ENCODE measurements around the gene DHRSX. TPM values are rescaled to one million over a fixed set of nuclear protein-coding genes. Genes with fewer than 3 reads are reported as not detected.
A peak's percentile ranks its signal among the peaks of the same experiment; 100 is the strongest.
"Not testable (repeated sequence)": the region's sequence is repeated elsewhere in the genome, so short reads cannot be mapped to it uniquely, and the experiment has no call there.

Gene DHRSX
- polyA plus RNA-seq, 3 donors from 2014 or later = 20.0 to 36.4 (median 23.2) TPM

DNA sequence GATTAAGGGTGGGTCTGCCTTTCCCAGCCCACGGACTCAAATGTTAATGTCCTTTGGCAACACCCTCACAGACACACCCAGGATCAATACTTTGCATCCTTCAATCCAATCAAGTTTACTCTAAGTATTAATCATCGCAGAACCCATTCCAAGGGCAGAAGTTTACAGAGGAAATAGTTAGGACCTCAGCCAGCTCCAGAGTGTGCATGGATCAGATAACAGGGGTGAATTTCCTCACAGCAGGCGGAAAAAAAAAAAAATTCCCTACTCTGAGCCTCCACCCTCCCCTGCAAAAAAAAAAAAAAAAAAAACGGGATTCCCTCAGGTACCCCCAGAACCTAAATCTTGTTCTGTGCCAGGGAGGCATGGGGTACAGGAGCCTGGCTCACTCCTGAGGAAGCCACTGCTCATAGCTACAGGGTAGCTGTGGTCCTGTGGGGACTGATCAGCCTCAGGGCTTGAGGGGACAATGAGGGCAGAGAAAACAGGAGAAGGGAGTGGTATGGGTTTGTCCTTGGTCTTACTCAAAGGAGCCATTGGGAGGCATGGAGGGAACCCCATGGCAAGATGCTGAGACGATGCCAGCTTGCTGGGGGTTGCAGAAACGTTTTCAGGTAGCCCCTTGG, 113.0 kb downstream of the DHRSX start:
- Mint-ChIP-seq H3K9me3 (peaks cover 0 to 8% (median 0%) of the 10 kb centered on the region in 6 donors), H3K36me3 (peaks cover 17 to 33% (median 23%) of the 10 kb centered on the region in 3 donors), H3K27ac (peak overlapping the region in 1 of 6 donors; percentile 21), H3K27me3 (ENCODE audit: low read depth in 3 of 3) (peaks cover 0 to 3% (median 3%) of the 10 kb centered on the region in 3 donors), H3K4me3 (no peak overlapping the region), H3K4me1 (no peaks in the 10 kb centered on the region)
- no peak for DNase-seq

- DNase-seq = no peak
- Mint-ChIP-seq H3K4me3 (no peak overlapping the region), H3K27me3 (ENCODE audit: low read depth in 3 of 3) (no peaks in the 10 kb centered on the region), H3K9me3 (no peaks in the 10 kb centered on the region), H3K36me3 (peaks cover under 1 to 14% (median 7%) of the 10 kb centered on the region in 3 donors), H3K27ac (no peak overlapping the region), H3K4me1 (no peaks in the 10 kb centered on the region)
These were observed 115.6 kb downstream of the DHRSX start for GRCh38 chrX:2385224-2385623.

DNA sequence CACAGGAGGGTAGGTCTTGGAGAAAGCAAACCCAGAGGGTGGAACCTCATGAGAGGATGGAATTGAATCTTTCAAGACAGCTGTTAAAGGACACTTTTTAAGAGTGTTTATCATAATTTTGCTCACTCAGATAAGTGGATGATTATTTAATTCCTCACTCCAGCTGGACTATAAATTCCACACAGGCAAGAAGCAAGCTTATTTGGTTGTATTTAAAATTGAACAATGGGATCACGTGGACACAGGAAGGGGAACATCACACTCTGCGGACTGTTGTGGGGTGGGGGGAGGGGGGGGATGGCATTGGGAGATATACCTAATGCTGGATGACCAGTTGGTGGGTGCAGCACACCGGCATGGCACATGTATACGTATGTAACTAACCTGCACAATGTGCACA, 116.3 kb downstream of the DHRSX start:
- Mint-ChIP-seq H3K27me3 (ENCODE audit: low read depth in 3 of 3) (no peaks in the 10 kb centered on the region), H3K4me3 (no peak overlapping the region), H3K4me1 (no peaks in the 10 kb centered on the region), H3K36me3 (peaks cover under 1 to 12% (median 7%) of the 10 kb centered on the region in 3 donors), H3K9me3 (no peaks in the 10 kb centered on the region), H3K27ac (no peak overlapping the region)
- no peak for DNase-seq

- Mint-ChIP-seq H3K9me3 (no peaks in the 10 kb centered on the region), H3K27ac (no peak overlapping the region), H3K27me3 (ENCODE audit: low read depth in 3 of 3) (no peaks in the 10 kb centered on the region), H3K4me3 (no peak overlapping the region), H3K36me3 (peaks cover 5 to 10% (median 7%) of the 10 kb centered on the region in 3 donors), H3K4me1 (no peaks in the 10 kb centered on the region)
- no peak for DNase-seq
These were observed 117.0 kb downstream of the DHRSX start for GRCh38 chrX:2383735-2384134.

GRCh38 chrX:2383144-2383543, 117.6 kb downstream of the DHRSX start:
- no peak overlapping the region for H3K4me3 Mint-ChIP-seq
- no peak for DNase-seq
- H3K27ac Mint-ChIP-seq = no peak overlapping the region
- H3K36me3 Mint-ChIP-seq = peaks cover 0 to 7% (median 5%) of the 10 kb centered on the region in 3 donors
- no peaks in the 10 kb centered on the region for H3K4me1 Mint-ChIP-seq
- no peaks in the 10 kb centered on the region for H3K27me3 Mint-ChIP-seq (ENCODE audit: low read depth in 3 of 3)
- no peaks in the 10 kb centered on the region for H3K9me3 Mint-ChIP-seq

- not testable (repeated sequence) for H3K27me3 Mint-ChIP-seq (ENCODE audit: low read depth in 3 of 3); H3K9me3 Mint-ChIP-seq; DNase-seq; H3K36me3 Mint-ChIP-seq; H3K4me1 Mint-ChIP-seq; H3K4me3 Mint-ChIP-seq; H3K27ac Mint-ChIP-seq
These were observed 118.2 kb downstream of the DHRSX start for GRCh38 chrX:2382433-2383048.

- Mint-ChIP-seq H3K36me3 (peaks cover 5 to 13% (median 9%) of the 10 kb centered on the region in 3 donors), H3K27ac (peak overlapping the region in 2 of 6 donors; percentile 49 to 50), H3K4me1 (peaks cover 30 to 37% of the 10 kb centered on the region in 2 donors), H3K4me3 (peak overlapping the region in 1 of 5 donors; percentile 1), H3K9me3 (no peaks in the 10 kb centered on the region), H3K27me3 (ENCODE audit: low read depth in 3 of 3) (no peaks in the 10 kb centered on the region)
- no peak for DNase-seq
These were observed 124.6 kb downstream of the DHRSX start for GRCh38 chrX:2376166-2376565.

DNA sequence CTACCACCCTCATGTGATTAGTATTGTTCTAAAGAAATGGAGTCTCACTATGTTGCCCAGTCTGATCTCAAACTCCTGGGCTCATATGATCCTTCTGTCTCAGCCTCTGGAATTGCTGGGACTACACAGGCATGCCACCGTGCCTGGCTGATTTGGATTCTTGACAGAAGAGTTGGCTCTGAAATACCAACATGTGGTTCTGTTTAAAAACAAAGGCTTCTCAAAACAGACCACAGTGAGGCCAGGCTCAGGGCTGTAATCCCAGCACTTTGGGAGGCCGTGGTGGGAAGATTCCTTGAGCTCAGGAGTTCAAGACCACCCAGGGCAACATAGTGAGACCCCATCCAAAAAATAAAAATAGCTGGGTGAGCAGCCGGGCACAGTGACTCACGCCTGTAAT, 126.7 kb downstream of the DHRSX start:
- Mint-ChIP-seq H3K4me3 (no peak overlapping the region), H3K9me3 (no peaks in the 10 kb centered on the region), H3K36me3 (peaks cover 12 to 13% (median 13%) of the 10 kb centered on the region in 3 donors), H3K27me3 (ENCODE audit: low read depth in 3 of 3) (no peaks in the 10 kb centered on the region), H3K4me1 (peaks cover 30 to 37% of the 10 kb centered on the region in 2 donors), H3K27ac (peak overlapping the region in 3 of 6 donors; percentile 14 to 68 (median 20))
- DNase-seq = no peak

GRCh38 chrX:2373615-2374014, 127.2 kb downstream of the DHRSX start:
- H3K27me3 Mint-ChIP-seq (ENCODE audit: low read depth in 3 of 3) = no peaks in the 10 kb centered on the region
- peaks cover 11 to 13% (median 13%) of the 10 kb centered on the region in 3 donors for H3K36me3 Mint-ChIP-seq
- H3K4me3 Mint-ChIP-seq = peak overlapping the region in 3 of 5 donors; percentile 14 to 33 (median 32)
- no peak for DNase-seq
- H3K9me3 Mint-ChIP-seq = no peaks in the 10 kb centered on the region
- H3K4me1 Mint-ChIP-seq = peaks cover 30 to 37% of the 10 kb centered on the region in 2 donors
- peak overlapping the region in 3 of 6 donors; percentile 14 to 68 (median 20) for H3K27ac Mint-ChIP-seq

GRCh38 chrX:2371026-2371711, 129.6 kb downstream of the DHRSX start:
- Mint-ChIP-seq H3K27me3 (ENCODE audit: low read depth in 3 of 3) (no peaks in the 10 kb centered on the region), H3K27ac (peak overlapping the region in 1 of 6 donors; percentile 35), H3K4me3 (no peak overlapping the region), H3K9me3 (no peaks in the 10 kb centered on the region), H3K36me3 (peaks cover 11 to 13% (median 13%) of the 10 kb centered on the region in 3 donors), H3K4me1 (peaks cover 25 to 34% of the 10 kb centered on the region in 2 donors)
- no peak for DNase-seq

- Mint-ChIP-seq H3K9me3 (no peaks in the 10 kb centered on the region), H3K4me3 (no peak overlapping the region), H3K27me3 (ENCODE audit: low read depth in 3 of 3) (peaks cover 0 to 1% (median 0%) of the 10 kb centered on the region in 3 donors), H3K4me1 (peaks cover 21 to 28% of the 10 kb centered on the region in 2 donors), H3K27ac (no peak overlapping the region), H3K36me3 (peaks cover 11 to 13% (median 13%) of the 10 kb centered on the region in 3 donors)
- DNase-seq = no peak
These were observed 130.3 kb downstream of the DHRSX start for GRCh38 chrX:2370456-2370855.

DNA sequence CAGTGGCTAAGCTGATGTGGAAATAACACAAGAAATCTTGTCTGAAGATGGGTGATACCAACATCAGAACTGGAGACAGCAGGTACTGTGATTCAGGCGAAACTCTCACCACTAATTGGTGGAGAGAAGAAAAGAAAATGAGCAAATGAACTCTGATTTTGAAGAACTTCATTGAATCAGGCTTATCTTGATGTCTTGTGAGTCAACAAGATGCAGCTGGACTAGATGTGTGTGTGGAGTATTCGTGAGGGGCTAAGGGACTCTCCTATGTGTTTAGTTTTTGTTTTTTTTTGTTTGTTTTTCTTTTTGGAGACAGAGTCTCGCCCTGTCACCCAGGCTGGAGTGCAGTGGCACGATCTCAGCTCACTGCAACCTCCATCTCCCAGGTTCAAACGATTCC, 131.6 kb downstream of the DHRSX start:
- Mint-ChIP-seq H3K36me3 (peaks cover 13 to 19% (median 13%) of the 10 kb centered on the region in 3 donors), H3K27me3 (ENCODE audit: low read depth in 3 of 3) (peaks cover 0 to 1% (median 0%) of the 10 kb centered on the region in 3 donors), H3K9me3 (no peaks in the 10 kb centered on the region), H3K27ac (no peak overlapping the region), H3K4me3 (no peak overlapping the region), H3K4me1 (peaks cover 15 to 23% of the 10 kb centered on the region in 2 donors)
- DNase-seq = no peak

DNA sequence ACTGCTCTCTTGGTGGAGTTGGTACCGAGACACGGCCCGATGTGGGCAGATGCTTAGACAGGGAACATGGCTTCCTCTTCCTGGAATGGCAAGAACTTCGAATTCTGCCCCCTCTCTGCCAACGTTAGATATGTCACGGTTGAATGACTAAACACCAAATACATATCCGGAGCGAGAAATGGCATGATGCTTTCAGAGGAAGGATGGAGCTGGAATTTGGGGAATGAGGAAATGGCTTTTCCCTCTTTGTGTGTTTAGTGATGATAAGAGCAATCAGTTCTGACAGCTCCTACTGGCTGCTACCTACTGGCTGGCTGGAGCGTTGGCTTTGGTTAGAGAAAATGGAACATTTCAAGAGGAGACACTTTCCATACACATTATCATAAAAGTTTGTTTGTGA, 140.0 kb downstream of the DHRSX start:
- no peaks in the 10 kb centered on the region for H3K4me1 Mint-ChIP-seq
- H3K27me3 Mint-ChIP-seq (ENCODE audit: low read depth in 3 of 3) = peaks cover 0 to under 1% (median 0%) of the 10 kb centered on the region in 3 donors
- no peak overlapping the region for H3K27ac Mint-ChIP-seq
- peaks cover 9 to 28% (median 13%) of the 10 kb centered on the region in 3 donors for H3K36me3 Mint-ChIP-seq
- no peak overlapping the region for H3K4me3 Mint-ChIP-seq
- no peak for DNase-seq
- H3K9me3 Mint-ChIP-seq = peaks cover 0 to 12% (median 0%) of the 10 kb centered on the region in 6 donors

- H3K36me3 Mint-ChIP-seq = peaks cover 13 to 29% (median 13%) of the 10 kb centered on the region in 3 donors
- peaks cover 0 to 12% (median 0%) of the 10 kb centered on the region in 6 donors for H3K9me3 Mint-ChIP-seq
- not testable (repeated sequence) for H3K4me3 Mint-ChIP-seq; H3K4me1 Mint-ChIP-seq; H3K27ac Mint-ChIP-seq; DNase-seq; H3K27me3 Mint-ChIP-seq (ENCODE audit: low read depth in 3 of 3)
These were observed 141.3 kb downstream of the DHRSX start for GRCh38 chrX:2359522-2359921.

Measured in immature natural killer cell (primary cell).